OCI-LY7 (cell line): ENCODE results near the gene VAT1. TPM values are rescaled to one million over a fixed set of nuclear protein-coding genes. Genes with fewer than 3 reads are reported as not detected.

Source experiments
- BruUV-seq: library from RNA; stranded (reverse); fragments of 400-500 nt; replicated peaks from 2 replicates; lab custom pipeline; 2021; lab: Mats Ljungman, UMichigan
- CTCF ChIA-PET: fragments of 300-600 bp; sonication (Branson Sonifier 250); formaldehyde crosslinking; loops from one replicate; lab custom pipeline; 2022; ENCODE audit warnings: antibody characterized with exemption; ENCODE audit not compliant: unreplicated experiment; lab: Charles Lee
- POLR2A ChIA-PET: fragments of 300-600 bp; sonication (Branson Sonifier 250); formaldehyde crosslinking; loops from one replicate; lab custom pipeline; 2022; ENCODE audit warnings: antibody characterized with exemption; lab: Charles Lee
- DNase-seq: peaks from one replicate; pipeline ENCODE4 v3.0.0-alpha.2; 2015; ENCODE audit warnings: low spot score
- H2AFZ ChIP-seq: fragments of 200-600 bp; sonication (generic), shearing (Covaris generic); 2 replicates; pipeline ENCODE4 v1.6.1; 2014; ENCODE audit warnings: mild to moderate bottlenecking, antibody characterized with exemption, low read length, moderate library complexity
- H3K27ac ChIP-seq: fragments of 200-600 bp; sonication (generic); 2 replicates; pipeline ENCODE4 v1.5.1; 2014; ENCODE audit warnings: mixed run types, low read depth, mild to moderate bottlenecking, moderate library complexity, low read length, inconsistent platforms; ENCODE audit not compliant: poor library complexity, severe bottlenecking
- H3K36me3 ChIP-seq: fragments of 200-600 bp; sonication (generic); 2 replicates; pipeline ENCODE4 v1.6.1; 2014; ENCODE audit warnings: mild to moderate bottlenecking, antibody characterized with exemption, low read length, moderate library complexity, mixed read lengths; ENCODE audit not compliant: insufficient read depth
- H3K4me1 ChIP-seq: fragments of 200-600 bp; sonication (generic); 2 replicates; pipeline ENCODE4 v1.5.1; 2014; ENCODE audit warnings: mild to moderate bottlenecking, low read length; ENCODE audit not compliant: insufficient read depth, poor library complexity, severe bottlenecking
- H3K4me2 ChIP-seq: fragments of 200-600 bp; sonication (generic); 2 replicates; pipeline ENCODE4 v1.6.1; 2014; ENCODE audit warnings: mild to moderate bottlenecking, low read length
- H3K4me3 ChIP-seq: fragments of 200-600 bp; sonication (generic); 2 replicates; pipeline ENCODE4 v1.5.1; 2014; ENCODE audit warnings: mild to moderate bottlenecking, low read depth, low read length; ENCODE audit not compliant: poor library complexity, severe bottlenecking
- H3K79me2 ChIP-seq: fragments of 200-600 bp; sonication (generic); 2 replicates; pipeline ENCODE4 v1.6.1; 2016; ENCODE audit warnings: low read depth, mild to moderate bottlenecking, low read length, moderate library complexity, mixed read lengths; ENCODE audit not compliant: insufficient read depth
- H3K9me2 ChIP-seq: fragments of 200-600 bp; sonication (generic); 2 replicates; pipeline ENCODE4 v1.6.1; 2016; ENCODE audit warnings: mild to moderate bottlenecking, low read length, mixed read lengths; ENCODE audit not compliant: insufficient read depth
- H3K9me3 ChIP-seq: fragments of 200-600 bp; sonication (generic); 2 replicates; pipeline ENCODE4 v1.6.1; 2014; ENCODE audit warnings: mild to moderate bottlenecking, mixed run types, low read length, mixed read lengths
- H4K20me1 ChIP-seq: fragments of 200-600 bp; sonication (generic); 2 replicates; pipeline ENCODE4 v1.6.1; 2014; ENCODE audit warnings: mild to moderate bottlenecking, antibody characterized with exemption, low read length, moderate library complexity, mixed read lengths; ENCODE audit not compliant: insufficient read depth
- CTCF ChIP-seq: fragments of 200-600 bp; sonication (generic); conservative IDR thresholded peaks from 2 replicates; pipeline ENCODE4 v1.5.1; 2014; ENCODE audit warnings: mild to moderate bottlenecking, antibody characterized with exemption, low read length, moderate library complexity, mixed read lengths
- EZH2phosphoT487 ChIP-seq: fragments of 200-600 bp; sonication (generic); IDR thresholded peaks from 2 replicates; pipeline ENCODE4 v1.6.1; 2018; ENCODE audit warnings: low read depth, borderline replicate concordance, mild to moderate bottlenecking, mixed run types, antibody characterized with exemption, low read length, moderate library complexity, mixed read lengths
- intact Hi-C: fragments of 100-400 bp; cut with micrococcal nuclease; formaldehyde crosslinking; loops from one replicate; pipeline ENCODE4 v1.10.0; 2022; ENCODE audit not compliant: unreplicated experiment
- total RNA-seq, 2 experiments: library from RNA; depleted of rRNA in 1 of 2; stranded (reverse); fragments of >200 nt in 1 of 2; shearing (Covaris generic) in 1 of 2; gene quantifications; 2 replicates each; pipeline ENCODE4 v1.2.3, GENCODE V29; 2014 to 2022

Gene VAT1
- total RNA-seq, 2 experiments from 2014 or later: 26.2 to 51.3 TPM

DNA sequence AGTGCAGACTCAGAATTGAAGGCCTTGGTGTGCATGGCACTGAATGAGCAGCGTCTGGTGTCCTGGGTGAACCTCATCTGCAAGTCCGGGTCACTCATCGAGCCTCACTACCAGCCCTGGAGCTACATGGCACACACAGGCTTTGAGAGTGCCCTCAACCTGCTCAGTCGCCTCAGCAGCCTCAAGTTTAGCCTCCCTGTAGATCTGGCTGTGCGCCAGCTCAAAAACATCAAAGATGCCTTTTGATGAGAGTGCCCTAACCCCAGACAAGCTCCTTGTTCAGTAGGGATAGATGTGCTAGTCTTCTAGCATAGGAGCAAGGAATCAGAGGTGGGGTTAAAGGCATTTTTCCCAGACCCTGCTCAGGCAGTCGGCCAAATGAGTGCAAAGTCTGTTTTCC lies 30.7 kb downstream of the VAT1 start:
- intact Hi-C loops: no loop called here
- H2AFZ ChIP-seq: no peak overlapping the region
- H3K27ac ChIP-seq: no peak overlapping the region
- H3K36me3 ChIP-seq: peaks cover 85% of the 10 kb centered on the region
- POLR2A ChIA-PET: no interaction called here
- peaks cover 10% of the 10 kb centered on the region; the same call in 1 of the 2 replicates for H3K79me2 ChIP-seq
- H4K20me1 ChIP-seq: no peaks in the 10 kb centered on the region
- H3K4me3 ChIP-seq: no peak overlapping the region
- DNase-seq: no peak
- no peak overlapping the region for H3K4me2 ChIP-seq
- H3K9me3 ChIP-seq: no peaks in the 10 kb centered on the region
- H3K4me1 ChIP-seq: peaks cover 9% of the 10 kb centered on the region
- TF ChIP-seq EZH2phosphoT487 (no peak), CTCF (no peak)
- CTCF ChIA-PET: no interaction called here
- no TSS peak for BruUV-seq
- no peaks in the 10 kb centered on the region for H3K9me2 ChIP-seq

DNA sequence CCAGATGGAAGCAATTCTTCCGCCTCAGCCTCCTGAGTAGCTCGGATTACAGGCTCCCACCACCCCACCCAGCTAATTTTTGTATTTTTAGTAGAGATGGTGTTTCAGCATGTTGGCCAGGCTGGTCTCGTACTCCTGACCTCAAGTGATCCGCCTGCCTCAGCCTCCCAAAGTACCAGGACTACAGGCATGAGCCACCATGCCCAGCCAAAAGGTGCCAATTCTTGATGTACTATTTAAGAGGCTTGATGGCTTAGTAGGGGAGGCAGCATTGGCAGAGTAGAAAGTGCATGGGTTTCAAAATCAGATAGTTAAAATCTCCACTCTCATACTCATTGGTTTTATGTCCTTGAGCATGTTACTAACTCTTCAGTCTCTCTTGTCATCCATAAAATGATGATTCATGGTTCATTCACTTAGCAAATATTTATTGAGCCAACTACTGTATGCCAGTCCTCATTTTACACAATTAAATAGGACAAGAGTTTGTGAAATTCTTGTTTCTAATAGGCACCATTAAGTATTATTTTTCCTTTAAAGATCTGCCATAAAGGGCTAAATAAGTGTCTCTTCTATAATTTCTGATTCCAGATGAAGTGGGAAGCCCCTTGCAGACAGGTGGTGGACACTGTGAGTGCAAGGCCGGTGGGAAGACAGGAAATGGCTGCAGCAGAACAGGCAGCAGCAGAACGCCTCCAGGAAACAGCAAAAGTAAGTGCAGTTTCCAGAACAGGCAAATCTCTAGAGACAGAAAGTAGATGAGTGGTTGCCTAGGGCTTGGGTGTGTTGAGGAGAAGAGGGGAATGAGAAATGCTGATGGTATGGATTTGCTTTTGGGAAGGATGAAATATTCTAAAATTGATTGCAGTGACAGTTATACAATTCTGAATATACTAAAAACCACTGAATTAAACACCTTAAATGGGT lies 32.2 kb downstream of the VAT1 start:
- TF ChIP-seq EZH2phosphoT487 (no peak), CTCF (no peak)
- CTCF ChIA-PET: no interaction called here

GRCh38 chr17:42989141-42989540 lies 33.0 kb downstream of the VAT1 start:
- POLR2A ChIA-PET: no interaction called here
- intact Hi-C loops: no loop called here
- Histone ChIP-seq H3K4me3 (no peak overlapping the region), H3K9me3 (no peaks in the 10 kb centered on the region), H4K20me1 (no peaks in the 10 kb centered on the region), H3K4me1 (peaks cover 30% of the 10 kb centered on the region), H3K36me3 (peaks cover 82% of the 10 kb centered on the region), H3K79me2 (peaks cover 26% of the 10 kb centered on the region; the same call in 1 of the 2 replicates), H3K9me2 (no peaks in the 10 kb centered on the region), H2AFZ (no peak overlapping the region), H3K27ac (no peak overlapping the region), H3K4me2 (no peak overlapping the region)
- TF ChIP-seq EZH2phosphoT487: no peak
- DNase-seq: no peak
- no TSS peak for BruUV-seq
- CTCF ChIA-PET: no interaction called here

More for the DNA sequence above, 32.2 kb downstream of the VAT1 start:
- Histone ChIP-seq H3K9me3 (no peaks in the 10 kb centered on the region), H3K27ac (no peak overlapping the region), H4K20me1 (no peaks in the 10 kb centered on the region), H3K9me2 (no peaks in the 10 kb centered on the region), H3K36me3 (peaks cover 90% of the 10 kb centered on the region), H3K79me2 (peaks cover 20% of the 10 kb centered on the region; the same call in 1 of the 2 replicates), H3K4me2 (no peak overlapping the region; the same call in 1 of the 2 replicates), H3K4me3 (no peak overlapping the region), H2AFZ (no peak overlapping the region), H3K4me1 (peaks cover 21% of the 10 kb centered on the region)
- intact Hi-C loops: no loop called here
- no TSS peak for BruUV-seq
- DNase-seq: no peak
- POLR2A ChIA-PET: no interaction called here
